Measurements from ENCODE around the gene DGCR6L.

DNA sequence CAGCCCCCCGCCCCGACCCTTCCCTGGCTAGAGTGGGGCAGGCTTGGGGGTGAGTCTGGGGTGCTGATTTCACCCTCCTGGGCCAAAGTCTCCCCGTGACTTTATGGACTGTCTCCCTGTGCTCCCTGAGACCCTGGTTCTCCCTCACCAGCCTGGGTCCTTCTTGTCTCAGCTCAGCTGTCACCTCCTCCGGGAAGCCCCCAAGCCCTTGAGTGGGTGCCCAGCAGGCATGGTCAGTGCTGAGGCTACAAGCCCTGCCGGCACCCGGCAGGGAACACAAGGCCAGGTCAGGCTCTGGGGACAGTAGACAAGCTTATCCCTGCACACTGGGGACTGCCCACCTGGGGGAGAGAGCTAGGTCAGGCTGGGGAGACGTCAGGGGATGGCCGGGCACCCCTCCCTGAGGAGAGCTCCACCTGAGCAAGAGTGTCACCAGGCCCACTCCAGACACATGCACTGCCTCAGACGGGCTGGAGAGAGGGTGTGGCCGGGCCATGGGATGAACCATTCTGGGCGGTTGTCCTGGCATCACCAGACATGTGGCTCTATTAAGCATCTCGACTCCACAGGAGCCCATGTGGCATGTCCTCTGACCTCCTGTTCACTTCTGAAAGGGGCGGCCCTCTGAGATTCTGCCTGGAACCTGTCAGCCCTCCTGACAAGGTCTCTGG is 29.1 kb downstream of the DGCR6L start:
- TF ChIP-seq, protein P1, sequence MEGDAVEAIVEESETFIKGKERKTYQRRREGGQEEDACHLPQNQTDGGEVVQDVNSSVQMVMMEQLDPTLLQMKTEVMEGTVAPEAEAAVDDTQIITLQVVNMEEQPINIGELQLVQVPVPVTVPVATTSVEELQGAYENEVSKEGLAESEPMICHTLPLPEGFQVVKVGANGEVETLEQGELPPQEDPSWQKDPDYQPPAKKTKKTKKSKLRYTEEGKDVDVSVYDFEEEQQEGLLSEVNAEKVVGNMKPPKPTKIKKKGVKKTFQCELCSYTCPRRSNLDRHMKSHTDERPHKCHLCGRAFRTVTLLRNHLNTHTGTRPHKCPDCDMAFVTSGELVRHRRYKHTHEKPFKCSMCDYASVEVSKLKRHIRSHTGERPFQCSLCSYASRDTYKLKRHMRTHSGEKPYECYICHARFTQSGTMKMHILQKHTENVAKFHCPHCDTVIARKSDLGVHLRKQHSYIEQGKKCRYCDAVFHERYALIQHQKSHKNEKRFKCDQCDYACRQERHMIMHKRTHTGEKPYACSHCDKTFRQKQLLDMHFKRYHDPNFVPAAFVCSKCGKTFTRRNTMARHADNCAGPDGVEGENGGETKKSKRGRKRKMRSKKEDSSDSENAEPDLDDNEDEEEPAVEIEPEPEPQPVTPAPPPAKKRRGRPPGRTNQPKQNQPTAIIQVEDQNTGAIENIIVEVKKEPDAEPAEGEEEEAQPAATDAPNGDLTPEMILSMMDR (conservative IDR thresholded peaks at IDR 0.05 in 1 of 2, IDR thresholded peaks at IDR 0.05 in 1 of 2; ENCODE audit: extremely low read depth in 1 of 2, insufficient read depth in 1 of 2, low read depth in 1 of 2, low read length in 2 of 2), result no peak
- TF ChIP-seq EZH2 (IDR thresholded peaks at IDR 0.05; ENCODE audit: borderline replicate concordance, low read length), result no peak
